Bladder microvascular endothelial cell (primary cell): Measurements from ENCODE around the gene GPR161. TPM values are rescaled to one million over a fixed set of nuclear protein-coding genes. Genes with fewer than 3 reads are reported as not detected.

ENCODE experiments used
- total RNA-seq: library from RNA; depleted of rRNA; stranded (reverse); fragments of >200 nt; gene quantifications from 2 replicates; pipeline ENCODE4 v1.2.3, GENCODE V29; 2014

Gene GPR161
- total RNA-seq = 11.2 and 32.2 TPM in 2 replicates

GRCh38 chr1:168136709-168137514, at the start of gene GPR161:
Gene GPR161, minus strand, starts transcription at chr1:168136930. Its CDS starts 32,080 bp downstream, at chr1:168104850.

GRCh38 chr1:168178638-168179437, 42.1 kb upstream of the GPR161 start, which contains the start of gene TIPRL:
Gene TIPRL, plus strand, starts transcription at chr1:168178962. Its CDS starts 116 bp downstream, at chr1:168179078.

Other genes starting within 250 kb of the GPR161 start
- under 0.01 TPM in 2 replicates for gene ADCY10, start 222.8 kb downstream of the GPR161 start, total RNA-seq
- 36.6 and 61.1 TPM in 2 replicates for gene DCAF6, start 200.2 kb downstream of the GPR161 start, total RNA-seq
- gene MPC2, start 199.9 kb downstream of the GPR161 start, total RNA-seq = 12.2 and 17.5 TPM in 2 replicates
- 24.6 and 46.5 TPM in 2 replicates for gene TIPRL, start 42.0 kb upstream of the GPR161 start, total RNA-seq
- gene SFT2D2, start 89.1 kb upstream of the GPR161 start, total RNA-seq = 20.1 and 64.1 TPM in 2 replicates
- gene TBX19, start 143.9 kb upstream of the GPR161 start, total RNA-seq = 0.16 and 0.94 TPM in 2 replicates